GM18502 (cell line): ENCODE data around the gene ILKAP.

Source experiments
- ATAC-seq: cut with Tn5 transposase; IDR thresholded peaks from one replicate; pipeline ENCODE4 v1.9.1; 2021; ENCODE audit warnings: mild to moderate bottlenecking; ENCODE audit not compliant: unreplicated experiment, poor library complexity

The ILKAP gene

GRCh38 chr2:238139196-238140039 is 64.1 kb downstream of the ILKAP start:
- ATAC-seq: no peak

GRCh38 chr2:238138331-238139195 is 64.9 kb downstream of the ILKAP start, which contains the start of gene KLHL30:
Gene KLHL30 (plus strand): TSS chr2:238138668. CDS start chr2:238140755, 2,087 bp downstream.
- no peak for ATAC-seq

- no peak for ATAC-seq
Observed at GRCh38 chr2:238137885-238138284, 65.6 kb downstream of the ILKAP start.

- no peak for ATAC-seq
Observed at GRCh38 chr2:238136820-238137537, 66.5 kb downstream of the ILKAP start.

GRCh38 chr2:238135601-238136150 is 67.8 kb downstream of the ILKAP start:
- no peak for ATAC-seq

GRCh38 chr2:238134393-238134785 is 69.1 kb downstream of the ILKAP start:
- ATAC-seq: no peak

- ATAC-seq: no peak
Observed at GRCh38 chr2:238133499-238134392, 69.7 kb downstream of the ILKAP start.

GRCh38 chr2:238132463-238133450 is 70.7 kb downstream of the ILKAP start:
- ATAC-seq: no peak

GRCh38 chr2:238131761-238132462 is 71.6 kb downstream of the ILKAP start:
- ATAC-seq: no peak

GRCh38 chr2:238130696-238131628 is 72.5 kb downstream of the ILKAP start:
- ATAC-seq: no peak

GRCh38 chr2:238130111-238130695 is 73.3 kb downstream of the ILKAP start:
- no peak for ATAC-seq

GRCh38 chr2:238129166-238130010 is 74.1 kb downstream of the ILKAP start:
- no peak for ATAC-seq

- no peak for ATAC-seq
Observed at GRCh38 chr2:238128534-238129001, 74.9 kb downstream of the ILKAP start.

GRCh38 chr2:238128061-238128440 is 75.4 kb downstream of the ILKAP start:
- ATAC-seq: no peak
